GM19328 (cell line): ENCODE data around the gene EPS8.

Source experiments
- ATAC-seq: cut with Tn5 transposase; IDR thresholded peaks from one replicate; pipeline ENCODE4 v1.9.1; 2021; ENCODE audit warnings: mild to moderate bottlenecking, moderate library complexity; ENCODE audit not compliant: unreplicated experiment

The EPS8 gene

DNA sequence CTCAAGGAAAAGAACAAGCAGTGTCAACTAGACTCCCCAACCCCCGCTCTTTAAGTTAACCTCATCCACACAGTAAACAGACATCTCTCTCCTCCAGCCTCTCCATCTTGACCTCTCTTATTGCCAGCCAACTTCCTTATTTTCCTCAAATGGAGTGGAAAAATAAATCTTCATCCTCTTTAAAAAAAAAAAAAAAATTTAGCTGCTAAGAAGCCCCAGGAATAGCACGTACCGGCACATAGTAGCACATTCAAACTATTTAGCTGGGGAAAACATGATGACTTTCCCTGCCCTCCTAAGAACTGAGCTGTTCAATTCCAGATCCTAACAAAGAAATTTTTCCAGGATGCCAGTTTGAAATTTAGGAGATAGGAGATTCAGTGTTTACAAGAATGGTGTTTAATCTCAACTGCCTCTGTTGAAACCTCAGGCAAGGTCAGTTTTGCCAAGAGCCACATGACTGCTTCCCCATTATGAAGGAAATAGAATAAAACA lies 90.8 kb downstream of the EPS8 start:
- no peak for ATAC-seq

DNA sequence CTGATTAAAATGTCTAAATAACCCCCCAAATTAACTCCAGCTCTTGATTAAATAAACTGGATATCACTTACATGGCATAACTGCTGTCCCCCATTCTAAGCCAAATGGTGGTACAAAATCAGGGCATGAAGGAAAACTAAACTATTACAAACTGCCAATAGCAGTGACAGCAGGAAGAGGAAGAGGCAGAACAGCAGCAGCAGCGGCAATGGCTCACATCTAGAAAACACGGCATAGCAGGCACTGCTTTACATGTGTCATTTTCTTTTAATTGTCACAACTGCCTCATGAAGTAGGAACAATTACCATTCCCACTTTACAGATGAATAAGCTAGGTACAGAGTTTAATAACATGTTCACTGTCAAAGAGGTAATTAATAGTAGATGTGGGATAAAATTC lies 92.0 kb downstream of the EPS8 start:
- no peak for ATAC-seq

DNA sequence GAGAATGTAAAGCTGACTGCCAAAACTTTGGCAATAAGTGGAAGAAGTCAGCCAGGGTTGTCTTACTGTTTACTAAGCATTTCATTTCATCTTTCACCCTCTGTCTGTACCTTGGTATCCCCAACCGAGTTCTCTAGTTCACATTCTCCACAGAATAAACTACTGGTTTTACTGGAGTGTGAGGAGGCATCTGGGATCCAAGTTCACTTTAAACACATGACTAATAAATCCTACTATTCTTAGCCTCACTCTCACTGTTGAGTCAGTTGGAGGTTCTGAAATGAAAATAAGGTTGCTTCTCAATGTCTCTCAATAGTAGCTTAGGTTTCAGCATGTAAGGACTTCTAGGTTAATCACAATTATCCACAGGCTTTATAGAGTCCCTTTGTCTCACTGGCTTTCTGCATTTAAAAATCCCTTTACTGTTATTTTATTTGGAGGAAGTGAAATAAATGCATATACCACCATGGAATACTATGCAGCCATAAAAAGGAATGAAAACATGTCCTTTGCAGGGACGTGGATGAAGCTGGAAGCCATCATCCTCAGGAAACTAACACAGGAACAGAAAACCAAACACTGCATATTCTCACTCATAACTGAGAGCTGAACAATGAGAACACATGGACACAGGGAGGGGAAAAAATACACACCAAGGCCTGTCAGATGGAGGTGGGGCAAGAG lies 95.8 kb downstream of the EPS8 start:
- no peak for ATAC-seq

DNA sequence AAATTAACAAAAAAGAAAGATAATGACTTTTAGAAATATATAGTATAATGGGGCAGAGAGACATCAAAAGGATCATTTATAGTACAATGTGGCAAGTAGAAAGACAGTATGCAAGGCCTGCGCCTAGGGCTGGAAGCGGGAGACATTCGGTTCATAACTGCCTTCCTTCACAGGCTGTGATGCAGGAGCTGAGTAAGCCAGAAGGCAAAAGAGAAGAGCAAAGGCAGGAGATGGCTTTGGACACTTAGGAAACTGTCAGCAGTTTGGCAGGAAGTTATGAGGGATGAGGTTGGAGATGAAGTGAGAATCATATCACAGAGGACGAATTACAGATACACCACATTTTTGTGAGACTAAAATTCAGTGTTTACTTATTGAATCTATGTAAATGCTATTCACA lies 97.8 kb downstream of the EPS8 start:
- ATAC-seq, result no peak

DNA sequence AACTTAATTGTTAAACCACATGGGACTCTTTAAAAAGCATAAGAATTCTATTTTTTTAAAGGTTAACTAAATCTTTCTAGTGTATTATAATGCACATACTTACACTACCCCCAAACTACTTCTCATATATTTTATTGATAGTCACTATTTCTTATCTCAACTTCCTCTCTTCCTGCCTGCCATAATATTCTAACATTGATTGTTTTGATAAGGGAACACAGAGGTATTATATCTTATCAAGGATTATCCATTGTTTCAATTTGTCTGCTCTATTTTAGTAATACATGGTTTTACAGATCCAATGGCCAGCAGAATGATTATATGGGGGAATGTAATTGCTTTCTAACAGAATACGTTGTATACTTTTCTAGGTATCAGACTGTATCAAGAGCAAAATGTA lies 98.9 kb downstream of the EPS8 start:
- ATAC-seq, result no peak

DNA sequence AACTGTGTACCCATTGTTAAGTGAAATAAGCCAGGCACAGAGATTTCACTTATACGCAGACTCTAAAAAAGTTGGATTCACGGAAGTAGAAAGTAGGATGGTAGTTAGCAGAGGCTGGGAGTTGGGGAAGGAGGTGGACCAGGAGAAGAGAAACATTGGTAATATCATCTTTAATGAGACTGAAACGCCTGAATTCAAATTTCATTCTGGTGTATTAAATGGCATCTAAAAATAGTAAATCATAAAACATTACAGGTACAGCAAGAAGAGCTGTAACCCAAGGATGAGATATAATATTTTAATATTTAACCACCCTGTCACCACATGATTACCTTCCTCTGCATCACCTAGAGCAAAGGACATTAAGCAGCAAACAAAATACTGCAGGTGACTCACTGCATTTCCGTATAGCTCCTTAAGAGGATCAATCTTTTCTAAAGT lies 99.4 kb downstream of the EPS8 start:
- no peak for ATAC-seq

DNA sequence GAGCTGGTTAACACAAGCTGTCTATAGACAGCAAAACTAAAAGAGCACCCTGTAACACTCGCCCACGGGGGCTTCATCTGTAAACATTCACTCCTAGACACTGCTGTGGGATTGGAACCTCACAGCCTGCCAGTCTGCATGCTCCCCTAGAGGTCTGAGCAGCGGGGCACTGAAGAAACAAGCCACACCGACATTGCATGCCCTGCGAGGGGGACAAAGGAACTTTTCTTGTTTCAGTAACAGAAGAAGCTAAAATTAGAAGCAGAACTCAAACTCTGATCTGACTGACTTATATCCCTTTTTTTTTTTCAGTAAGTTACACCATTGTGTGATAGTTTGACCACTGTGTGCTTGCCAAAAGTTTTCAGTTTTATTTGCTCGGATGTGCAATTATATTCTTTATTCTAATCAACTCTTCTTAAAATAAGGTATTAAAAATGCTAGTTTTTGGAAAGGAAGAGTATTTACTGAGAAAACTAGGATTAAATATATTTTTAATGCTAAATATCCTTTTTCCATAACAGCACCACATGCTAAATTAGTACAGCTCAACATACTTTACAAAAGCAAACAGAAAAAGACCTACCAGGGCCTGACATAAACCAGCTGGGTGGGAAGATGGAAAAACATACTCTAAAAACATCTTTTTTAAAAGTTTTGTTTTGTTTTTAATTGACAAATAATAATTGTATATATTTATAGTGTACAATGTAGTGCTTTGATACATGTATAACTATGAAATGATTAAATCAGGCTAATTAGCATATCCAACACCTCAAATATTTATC lies 100.2 kb downstream of the EPS8 start:
- no peak for ATAC-seq

DNA sequence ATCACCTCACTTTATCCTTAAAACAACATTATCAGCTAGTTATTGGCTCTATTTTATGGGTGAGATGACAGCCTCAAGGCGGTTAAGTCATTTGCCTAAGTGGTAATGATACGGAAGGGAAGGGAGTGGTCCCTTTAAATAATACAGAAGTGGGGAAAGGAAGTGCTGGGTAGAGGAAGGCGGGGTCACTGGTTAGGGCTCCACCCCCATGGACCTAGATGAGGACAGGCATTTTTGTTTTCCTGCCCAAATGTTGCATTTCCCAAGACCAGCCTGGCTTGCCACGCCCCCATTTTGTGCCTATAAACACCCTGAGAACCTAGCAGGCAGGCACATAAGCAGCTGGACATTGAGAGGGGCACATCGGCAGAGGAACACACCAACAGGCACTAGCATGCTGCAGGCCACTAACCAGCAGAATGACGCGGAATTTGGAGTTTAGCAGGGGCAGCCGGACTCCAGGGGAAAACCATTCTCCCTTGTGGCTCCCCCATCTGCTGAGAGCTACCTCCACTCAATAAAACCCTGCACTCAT lies 100.9 kb downstream of the EPS8 start:
- ATAC-seq, result no peak

DNA sequence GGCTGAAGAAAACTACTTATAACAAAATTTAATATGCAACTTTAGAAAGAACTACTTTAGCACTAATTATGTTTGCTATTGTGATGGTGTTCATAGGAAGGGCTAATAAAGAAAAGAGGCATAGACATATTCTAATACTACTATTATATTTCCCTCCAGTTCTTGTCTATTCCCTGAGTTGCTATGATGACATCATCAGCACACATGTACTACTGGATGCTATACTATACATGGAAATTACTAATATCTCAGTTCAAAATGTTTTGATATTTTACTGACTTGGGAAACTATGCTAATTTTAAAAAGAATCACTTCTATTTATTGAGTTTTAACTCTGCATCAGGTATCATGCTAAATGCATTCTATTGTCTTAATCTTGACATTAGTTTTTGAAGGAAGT lies 101.6 kb downstream of the EPS8 start:
- no peak for ATAC-seq

DNA sequence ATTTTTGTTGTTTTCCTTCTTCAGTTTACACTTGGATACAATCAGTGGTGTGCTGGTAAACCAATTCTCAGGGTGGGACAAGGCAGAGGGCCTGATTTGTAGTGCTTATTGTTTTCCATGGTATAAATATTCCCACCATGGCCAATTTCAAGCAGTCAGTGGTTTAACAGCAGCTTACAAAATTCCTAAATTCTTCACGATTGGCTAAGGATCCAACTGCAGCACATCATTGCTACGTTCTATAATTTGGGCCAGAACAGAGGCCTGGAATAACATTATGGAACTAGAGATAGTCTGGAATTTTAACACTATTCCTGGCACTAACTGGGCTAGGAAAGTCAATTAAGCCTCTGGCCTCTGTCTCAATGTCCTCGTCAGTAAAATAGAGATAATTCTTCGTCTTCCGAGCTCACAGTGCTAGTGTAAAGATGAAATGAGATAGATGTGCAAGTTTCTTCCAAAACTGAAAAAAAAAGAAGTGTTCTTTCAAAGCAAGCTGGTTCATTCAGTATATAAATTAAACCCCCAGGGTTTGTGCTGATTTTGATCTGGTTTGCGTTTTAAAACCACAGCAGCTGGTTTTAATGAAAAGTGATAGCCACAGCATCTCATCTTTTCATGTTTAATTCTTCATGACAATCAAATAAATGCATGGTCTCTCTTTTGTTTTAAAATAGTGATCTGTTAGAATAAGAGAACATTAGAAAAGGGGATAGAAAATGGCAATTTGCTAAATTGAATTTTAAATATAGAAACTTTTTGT lies 104.1 kb downstream of the EPS8 start:
- no peak for ATAC-seq

DNA sequence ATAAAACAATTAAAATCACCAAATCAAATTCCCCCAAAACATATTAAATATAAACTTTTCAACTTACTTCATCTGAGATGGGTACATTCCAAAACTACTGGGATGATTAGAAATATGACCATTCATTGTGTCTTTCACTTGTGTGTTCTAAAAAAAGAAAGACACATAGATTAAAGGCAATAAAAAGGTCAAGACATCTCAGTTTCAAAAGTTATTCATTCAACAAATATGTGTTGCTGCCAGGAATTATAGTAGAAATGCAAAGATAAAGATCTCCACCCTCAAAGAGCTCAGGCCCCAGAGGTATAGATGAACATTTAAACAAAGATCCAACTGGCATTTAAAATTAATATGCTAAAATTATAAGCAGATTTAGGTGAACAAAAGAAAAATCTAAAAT lies 106.4 kb downstream of the EPS8 start:
- no peak for ATAC-seq

DNA sequence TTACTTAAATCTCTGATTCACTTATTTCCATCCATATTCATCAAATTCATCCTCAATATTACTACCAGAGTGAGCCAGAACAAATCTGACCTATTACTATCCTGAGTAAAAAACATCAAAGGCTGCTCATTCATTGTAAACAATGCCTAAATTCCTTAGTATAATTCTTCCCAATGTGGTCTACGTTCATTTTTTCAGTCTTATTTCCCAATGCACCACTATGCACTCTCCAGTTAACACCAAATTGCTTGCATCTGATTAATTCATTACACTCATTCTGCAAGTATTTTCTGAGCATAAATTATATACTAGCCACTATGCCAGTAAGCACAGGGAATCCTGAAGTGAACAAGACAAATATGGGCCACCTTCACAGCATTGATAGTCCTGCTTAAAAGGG lies 110.0 kb downstream of the EPS8 start:
- no peak for ATAC-seq

DNA sequence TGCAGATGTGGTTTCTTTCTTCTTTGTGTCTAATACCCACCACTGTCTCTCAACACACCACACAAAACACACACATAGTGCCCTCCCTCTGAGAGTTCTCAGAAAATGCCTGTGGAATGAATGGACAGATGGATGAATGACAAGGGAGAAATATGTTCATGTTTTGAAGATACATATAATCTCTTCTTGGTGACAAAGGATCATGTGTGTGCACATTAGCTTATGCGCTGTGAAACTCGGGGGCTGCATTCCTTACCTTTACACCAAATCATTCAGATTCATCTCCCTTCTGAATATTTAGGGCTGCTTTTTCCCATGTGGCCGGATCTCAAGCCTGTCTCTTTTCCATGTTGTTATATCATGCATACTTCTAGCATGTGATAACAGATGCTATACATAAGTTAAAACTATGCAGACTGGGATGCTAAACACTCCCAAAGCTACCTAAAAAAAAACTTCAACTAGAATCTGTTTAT lies 111.4 kb downstream of the EPS8 start:
- no peak for ATAC-seq

DNA sequence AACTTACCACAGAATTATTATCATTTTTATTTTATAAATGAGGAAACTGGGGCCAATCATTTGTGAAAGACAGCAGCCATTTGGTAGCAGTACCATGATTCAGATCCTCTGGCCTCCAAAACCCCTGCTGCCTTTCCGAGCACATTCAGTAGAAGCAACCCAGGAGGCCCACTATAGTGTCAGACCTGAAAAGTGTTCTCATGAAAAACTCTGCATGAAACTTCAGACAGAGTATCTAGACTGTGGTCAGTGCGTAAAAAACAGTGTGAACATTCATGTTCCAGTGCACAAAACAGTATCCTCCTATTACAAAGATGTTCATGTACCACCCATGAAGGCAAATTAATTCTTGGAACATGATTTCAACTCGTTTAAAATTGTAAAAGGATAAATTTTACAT lies 112.0 kb downstream of the EPS8 start:
- ATAC-seq, result no peak

DNA sequence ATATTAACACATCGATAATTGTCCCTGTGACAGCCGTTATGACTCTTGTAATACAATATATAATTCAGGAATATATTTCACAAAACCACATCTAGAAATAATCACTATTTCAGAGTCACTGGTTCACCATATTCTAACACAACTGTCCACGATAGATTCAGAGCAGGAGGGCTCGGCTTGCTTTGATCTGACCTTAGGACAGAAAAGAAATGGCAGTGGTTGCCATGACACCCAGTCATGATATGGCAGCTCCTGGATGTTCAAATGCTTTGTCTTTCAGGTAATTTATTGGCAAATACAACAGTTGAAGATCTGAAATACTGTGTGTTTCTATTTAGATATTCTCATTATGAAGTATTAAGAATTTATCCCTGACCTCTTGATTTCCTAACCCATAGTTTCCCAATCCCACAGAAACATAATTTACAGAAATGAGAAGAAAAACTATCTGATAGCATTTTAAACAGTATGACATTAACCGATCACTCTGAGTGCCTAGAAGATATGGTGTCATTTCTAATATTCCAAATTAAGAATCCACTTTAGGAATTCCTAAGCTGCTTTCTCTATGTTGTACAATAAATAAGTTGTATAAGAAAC lies 116.4 kb downstream of the EPS8 start:
- ATAC-seq, result no peak

DNA sequence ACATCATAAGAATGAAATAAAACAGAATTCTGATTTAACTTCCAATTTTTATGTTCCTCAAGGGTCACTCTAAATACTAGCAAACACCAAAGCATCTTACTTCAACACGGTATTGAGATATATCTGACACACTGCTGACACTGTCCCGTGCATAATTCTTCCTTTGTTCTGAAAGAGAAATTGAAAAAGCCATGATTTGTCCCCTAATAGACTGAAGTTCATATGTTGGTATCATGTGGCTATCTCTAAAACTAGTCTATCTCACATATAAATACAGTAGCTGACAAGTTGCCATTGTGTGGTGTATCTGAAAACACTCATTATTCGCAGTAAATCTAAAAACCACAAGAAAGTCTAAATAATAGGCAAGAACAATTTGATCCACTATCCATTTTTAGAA lies 118.4 kb downstream of the EPS8 start:
- ATAC-seq, result no peak

DNA sequence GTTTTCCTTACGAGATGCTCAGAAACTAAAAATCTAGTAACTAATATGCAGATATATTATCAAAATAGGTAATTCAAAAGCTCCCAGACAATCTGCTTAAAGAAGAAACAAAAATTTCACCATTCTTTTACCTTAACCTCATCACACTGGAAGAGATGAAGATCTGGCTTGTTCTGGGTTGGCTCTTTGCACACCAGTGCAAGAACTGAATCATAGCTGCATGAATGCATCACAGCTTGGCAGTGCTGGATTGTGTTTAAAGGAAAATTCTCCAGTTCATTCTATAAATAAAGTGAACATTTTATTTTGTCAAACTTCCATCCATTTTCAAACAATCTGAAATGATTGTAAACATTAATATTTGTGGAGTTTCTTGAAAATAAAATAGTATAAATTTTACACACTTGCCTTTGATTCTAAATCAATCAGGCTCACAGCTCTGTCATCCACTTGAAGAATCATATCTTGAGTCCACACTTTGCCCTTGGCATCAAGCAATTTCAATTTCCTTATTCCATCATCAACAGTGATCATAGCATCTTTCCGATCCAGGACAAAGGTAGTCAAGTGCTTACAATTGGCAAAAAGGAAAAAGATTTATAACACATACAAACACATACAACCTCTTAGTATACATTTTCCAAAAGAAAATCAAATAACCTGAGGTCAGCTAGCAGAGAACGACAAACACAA lies 119.8 kb downstream of the EPS8 start:
- ATAC-seq, result no peak

DNA sequence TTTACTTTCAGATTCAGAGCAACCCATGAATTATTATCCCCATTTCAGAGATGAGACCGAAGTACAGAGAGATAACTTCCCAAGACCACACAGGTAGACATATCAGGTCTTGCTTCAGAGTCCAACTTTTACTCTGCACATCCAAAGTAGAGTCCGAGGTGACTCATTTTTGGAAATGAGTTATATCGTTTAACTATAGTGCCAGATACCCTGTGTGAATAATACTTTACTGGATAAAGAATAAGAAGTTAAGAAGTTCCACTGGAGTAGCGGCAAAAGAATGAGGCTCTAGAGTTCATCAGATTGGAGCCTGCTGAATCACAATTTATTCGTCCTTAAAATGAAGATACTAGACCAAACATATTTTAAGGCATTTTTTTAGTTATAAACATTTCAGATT lies 124.7 kb downstream of the EPS8 start:
- ATAC-seq, result no peak

DNA sequence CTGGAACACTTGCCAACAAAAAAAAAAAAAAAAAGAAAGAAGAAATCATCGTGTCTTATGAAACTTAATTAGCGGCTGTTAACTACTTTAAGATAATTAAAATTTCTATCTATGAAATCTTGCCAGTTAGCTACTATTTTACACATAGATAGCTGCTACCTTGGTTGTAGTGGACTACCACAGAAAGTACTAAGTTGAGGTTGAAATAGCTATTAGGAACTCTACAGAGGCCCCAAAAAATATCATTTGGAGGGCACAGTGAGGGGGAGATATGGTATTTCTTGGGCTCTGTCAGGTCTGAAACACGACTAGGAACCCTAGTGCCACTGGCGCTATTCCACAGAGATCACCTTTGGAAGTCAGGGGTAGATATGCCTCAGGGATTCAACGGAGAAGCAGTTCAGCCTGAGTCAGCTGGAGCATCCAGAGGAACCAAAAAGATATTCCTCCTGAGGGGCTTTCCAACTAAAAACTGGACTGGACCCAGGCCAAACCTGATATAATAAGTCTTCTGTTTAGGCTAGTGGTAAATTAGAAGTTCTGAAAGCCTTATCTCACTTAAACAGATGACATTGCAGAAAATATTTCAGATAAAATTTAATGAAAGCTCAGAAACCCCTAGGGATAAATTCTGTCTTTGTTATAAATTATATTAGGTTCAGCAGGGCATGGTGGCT lies 126.1 kb downstream of the EPS8 start:
- no peak for ATAC-seq
